ENCODE measurements around the gene TATDN3.
"Not testable (repeated sequence)": the region's sequence is repeated elsewhere in the genome, so short reads cannot be mapped to it uniquely, and the experiment has no call there.

DNA sequence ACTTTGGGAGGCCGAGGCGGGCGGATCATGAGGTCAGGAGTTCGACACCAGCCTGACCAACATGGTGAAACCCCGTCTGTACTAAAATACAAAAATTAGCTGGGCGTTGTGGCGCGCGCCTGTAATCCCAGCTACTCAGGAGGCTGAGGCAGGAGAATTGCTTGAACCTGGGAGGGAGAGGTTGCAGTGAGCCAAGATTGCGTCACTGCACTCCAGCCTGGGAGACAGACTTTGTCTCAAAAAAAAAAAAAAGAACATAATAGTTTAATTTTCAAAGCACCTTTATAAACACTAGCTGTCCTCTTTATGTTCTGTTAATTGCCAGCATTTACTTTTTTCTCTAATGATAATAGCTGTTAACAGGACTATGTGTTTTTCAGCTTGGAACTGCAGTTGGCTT, 71.7 kb downstream of the TATDN3 start:
- TF ChIP-seq, protein P1, sequence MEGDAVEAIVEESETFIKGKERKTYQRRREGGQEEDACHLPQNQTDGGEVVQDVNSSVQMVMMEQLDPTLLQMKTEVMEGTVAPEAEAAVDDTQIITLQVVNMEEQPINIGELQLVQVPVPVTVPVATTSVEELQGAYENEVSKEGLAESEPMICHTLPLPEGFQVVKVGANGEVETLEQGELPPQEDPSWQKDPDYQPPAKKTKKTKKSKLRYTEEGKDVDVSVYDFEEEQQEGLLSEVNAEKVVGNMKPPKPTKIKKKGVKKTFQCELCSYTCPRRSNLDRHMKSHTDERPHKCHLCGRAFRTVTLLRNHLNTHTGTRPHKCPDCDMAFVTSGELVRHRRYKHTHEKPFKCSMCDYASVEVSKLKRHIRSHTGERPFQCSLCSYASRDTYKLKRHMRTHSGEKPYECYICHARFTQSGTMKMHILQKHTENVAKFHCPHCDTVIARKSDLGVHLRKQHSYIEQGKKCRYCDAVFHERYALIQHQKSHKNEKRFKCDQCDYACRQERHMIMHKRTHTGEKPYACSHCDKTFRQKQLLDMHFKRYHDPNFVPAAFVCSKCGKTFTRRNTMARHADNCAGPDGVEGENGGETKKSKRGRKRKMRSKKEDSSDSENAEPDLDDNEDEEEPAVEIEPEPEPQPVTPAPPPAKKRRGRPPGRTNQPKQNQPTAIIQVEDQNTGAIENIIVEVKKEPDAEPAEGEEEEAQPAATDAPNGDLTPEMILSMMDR (tag by site-specific recombination; IDR thresholded peaks at IDR 0.05), result not testable (repeated sequence)
- TF ChIP-seq ZNF2, ZNF600, ZBTB1 (tag by site-specific recombination; IDR thresholded peaks at IDR 0.05): not testable (repeated sequence)

All from HEK293 (cell line).